HG03575 (cell line): Measurements from ENCODE around the gene MTNR1B.

Experiments
- ATAC-seq: cut with Tn5 transposase; IDR thresholded peaks from one replicate; pipeline ENCODE4 v1.9.1; 2021; ENCODE audit not compliant: unreplicated experiment, insufficient number of reproducible peaks, low FRiP score; ENCODE audit errors: extremely low read depth

The MTNR1B gene

DNA sequence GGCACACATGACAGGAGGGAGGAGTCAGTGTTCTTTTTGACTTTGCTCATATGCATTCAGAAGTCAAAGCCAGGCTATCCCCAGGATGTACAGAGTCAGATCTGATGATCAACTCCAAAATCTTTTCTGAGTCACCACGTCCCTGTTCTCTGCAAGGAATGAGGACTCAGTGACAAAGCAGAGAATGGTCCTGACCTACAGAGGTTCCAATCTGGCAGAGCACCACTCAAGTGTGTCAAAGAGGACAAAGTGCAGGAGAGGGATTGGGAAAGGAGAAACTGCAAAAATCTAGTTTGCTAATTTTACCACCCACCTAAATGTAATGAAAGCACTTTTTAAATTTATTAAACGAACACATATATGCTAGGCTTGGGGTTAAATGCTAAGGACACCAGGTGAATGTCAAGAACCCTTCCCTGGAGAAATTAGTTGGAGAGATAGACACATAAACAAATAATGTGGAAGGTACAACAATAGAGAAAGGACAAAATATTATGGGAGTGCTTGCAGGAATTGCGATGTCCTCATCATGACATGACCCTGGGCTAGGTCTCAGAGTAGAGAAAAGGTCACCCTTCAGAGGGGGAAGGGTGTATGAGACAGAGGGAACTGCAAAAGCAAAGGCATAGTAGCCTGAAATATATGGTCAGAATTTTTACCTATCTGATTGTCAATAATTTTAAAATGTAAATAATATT, 56.3 kb downstream of the MTNR1B start:
- ATAC-seq: no peak

DNA sequence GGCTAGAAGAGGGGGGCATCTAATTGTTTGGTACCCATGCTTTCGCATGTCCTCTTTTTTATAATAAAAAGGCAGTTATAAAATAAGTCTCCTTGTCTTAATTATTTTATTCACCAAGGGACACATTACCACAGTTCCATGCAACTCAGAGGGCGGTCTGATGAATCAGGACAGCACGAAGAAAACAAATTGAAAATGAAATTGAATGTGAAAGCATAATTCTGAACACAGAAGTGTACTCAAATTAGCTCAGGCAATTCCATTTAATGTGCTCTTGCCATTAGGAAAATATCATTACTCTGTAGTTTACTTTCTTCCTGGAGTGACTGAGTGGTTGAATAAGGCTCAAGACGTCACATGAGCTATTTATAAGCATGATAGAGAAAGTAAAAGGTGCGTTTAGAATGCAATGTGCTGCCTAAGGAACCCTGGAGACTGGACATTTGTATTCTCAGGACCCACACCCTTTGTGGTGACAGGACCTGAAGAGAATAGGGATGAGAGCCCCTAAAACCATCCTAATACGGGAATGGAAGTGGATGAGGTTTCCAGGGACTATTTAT, 59.6 kb downstream of the MTNR1B start:
- ATAC-seq: no peak

DNA sequence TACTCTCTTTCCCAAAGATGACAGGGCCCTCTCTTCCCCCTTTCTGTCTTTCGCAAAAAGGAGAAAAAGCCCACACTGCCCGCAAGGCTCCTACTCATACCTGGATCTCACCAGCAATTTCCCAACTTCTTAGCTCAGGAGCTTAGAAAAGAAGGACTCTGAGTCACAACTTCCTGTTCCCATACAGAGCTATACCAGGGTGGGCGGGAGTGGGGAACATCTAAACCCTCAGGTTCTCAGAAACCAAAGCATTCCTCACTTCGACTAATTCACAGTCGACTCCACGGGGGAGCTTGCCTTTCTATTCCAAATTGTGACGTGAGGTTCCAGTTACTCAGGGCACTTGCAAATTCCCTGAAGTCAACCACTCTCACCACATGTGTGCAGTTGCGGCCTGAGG, 61.9 kb downstream of the MTNR1B start:
- no peak for ATAC-seq
